PFSK-1 (cell line): ENCODE measurements around the gene HNRNPC.

Experiments used
- FOXP2 ChIP-seq: optimal IDR thresholded peaks from 2 replicates; pipeline ENCODE3; 2011; ENCODE audit warnings: borderline replicate concordance, control low read depth, inconsistent platforms; ENCODE audit not compliant: insufficient read depth; ENCODE audit errors: extremely low read length, extremely low read depth
- POLR2AphosphoS5 ChIP-seq: IDR thresholded peaks from 2 replicates; pipeline ENCODE4 v1.6.1; 2012; ENCODE audit warnings: low read depth, mild to moderate bottlenecking, control low read depth, low read length, moderate library complexity
- REST ChIP-seq, 2 experiments: IDR thresholded peaks; 2 replicates each; pipeline versions ENCODE4 v1.6.1 to v1.8.0; 2011 to 2012; ENCODE audit warnings: low read depth in 2 of 2, low read length in 2 of 2, control low read depth in 1 of 2, inconsistent platforms in 1 of 2, mild to moderate bottlenecking in 1 of 2, moderate library complexity in 1 of 2; ENCODE audit not compliant: insufficient read depth in 1 of 2
- SIN3A ChIP-seq: IDR thresholded peaks from 2 replicates; pipeline ENCODE4 v1.6.1; 2012; ENCODE audit warnings: mild to moderate bottlenecking, low read length, moderate library complexity, borderline replicate concordance; ENCODE audit not compliant: insufficient read depth
- TAF1 ChIP-seq: IDR thresholded peaks from 2 replicates; pipeline ENCODE4 v1.6.1; 2012; ENCODE audit warnings: low read length, control low read depth, borderline replicate concordance; ENCODE audit not compliant: insufficient read depth

- TF ChIP-seq POLR2AphosphoS5 (no peak), REST (IDR thresholded peaks at IDR 0.05; ENCODE audit: insufficient read depth in 1 of 2, low read depth in 2 of 2, low read length in 2 of 2) (no peak), TAF1 (no peak), SIN3A (no peak), FOXP2 (no peak)
Observed at GRCh38 chr14:21311614-21312013, 42.4 kb upstream of the HNRNPC start.
